ENCODE results near the gene CSNK1A1L. TPM values are rescaled to one million over a fixed set of nuclear protein-coding genes. Genes with fewer than 3 reads are reported as not detected.

CSNK1A1L gene
- total RNA-seq, 4 donors from 2014 or later: not detected

- intact Hi-C loops (cut with DNase I): loop anchor here (10.0 kb wide), 1 partner anchor 496 kb away; no protein-coding TSS in a partner anchor
- Histone ChIP-seq H3K27me3 (no peaks in the 10 kb centered on the region), H3K27ac (no peak overlapping the region), H3K4me3 (replicated peaks in 1 of 3) (no peak overlapping the region), H3K4me1 (no peaks in the 10 kb centered on the region), H3K9me3 (no peaks in the 10 kb centered on the region), H3K36me3 (no peaks in the 10 kb centered on the region)
- TF ChIP-seq POLR2A (IDR thresholded peaks at IDR 0.05): no peak
- TF ChIP-seq, protein P1, sequence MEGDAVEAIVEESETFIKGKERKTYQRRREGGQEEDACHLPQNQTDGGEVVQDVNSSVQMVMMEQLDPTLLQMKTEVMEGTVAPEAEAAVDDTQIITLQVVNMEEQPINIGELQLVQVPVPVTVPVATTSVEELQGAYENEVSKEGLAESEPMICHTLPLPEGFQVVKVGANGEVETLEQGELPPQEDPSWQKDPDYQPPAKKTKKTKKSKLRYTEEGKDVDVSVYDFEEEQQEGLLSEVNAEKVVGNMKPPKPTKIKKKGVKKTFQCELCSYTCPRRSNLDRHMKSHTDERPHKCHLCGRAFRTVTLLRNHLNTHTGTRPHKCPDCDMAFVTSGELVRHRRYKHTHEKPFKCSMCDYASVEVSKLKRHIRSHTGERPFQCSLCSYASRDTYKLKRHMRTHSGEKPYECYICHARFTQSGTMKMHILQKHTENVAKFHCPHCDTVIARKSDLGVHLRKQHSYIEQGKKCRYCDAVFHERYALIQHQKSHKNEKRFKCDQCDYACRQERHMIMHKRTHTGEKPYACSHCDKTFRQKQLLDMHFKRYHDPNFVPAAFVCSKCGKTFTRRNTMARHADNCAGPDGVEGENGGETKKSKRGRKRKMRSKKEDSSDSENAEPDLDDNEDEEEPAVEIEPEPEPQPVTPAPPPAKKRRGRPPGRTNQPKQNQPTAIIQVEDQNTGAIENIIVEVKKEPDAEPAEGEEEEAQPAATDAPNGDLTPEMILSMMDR (IDR thresholded peaks at IDR 0.05): peak in 3 of 6 experiments; percentile 53 to 60 (median 58)
- WGBS, 2 donors: 8% methylated on average over 1 of the region's 1 CpG
- no peak for DNase-seq
These were observed 3.7 kb upstream of the CSNK1A1L start for GRCh38 chr13:37109051-37109678.

GRCh38 chr13:37107868-37108267 is 2.4 kb upstream of the CSNK1A1L start:
- Histone ChIP-seq H3K4me3 (replicated peaks in 1 of 3) (no peak overlapping the region), H3K27ac (no peak overlapping the region), H3K36me3 (no peaks in the 10 kb centered on the region), H3K4me1 (no peaks in the 10 kb centered on the region), H3K27me3 (no peaks in the 10 kb centered on the region), H3K9me3 (no peaks in the 10 kb centered on the region)
- 82 to 83% methylated on average over 1 of the region's 1 CpG for WGBS, 2 donors
- DNase-seq: no peak
- no peak for TF ChIP-seq POLR2A (IDR thresholded peaks at IDR 0.05)
- TF ChIP-seq, protein P1 (IDR thresholded peaks at IDR 0.05): no peak
- intact Hi-C loops (cut with DNase I): loop anchor here (10.0 kb wide), 1 partner anchor 497 kb away; no protein-coding TSS in a partner anchor

GRCh38 chr13:37107456-37107855 is 2.0 kb upstream of the CSNK1A1L start:
- H3K36me3 ChIP-seq: no peaks in the 10 kb centered on the region
- no peak overlapping the region for H3K4me3 ChIP-seq (replicated peaks in 1 of 3)
- 83% methylated on average over 4 of the region's 4 CpGs for whole genome bisulfite sequencing, 2 donors
- no peaks in the 10 kb centered on the region for H3K9me3 ChIP-seq
- no peaks in the 10 kb centered on the region for H3K27me3 ChIP-seq
- intact Hi-C loops (cut with DNase I): loop anchor here (10.0 kb wide), 1 partner anchor 497 kb away; no protein-coding TSS in a partner anchor
- no peak for TF ChIP-seq POLR2A (IDR thresholded peaks at IDR 0.05)
- TF ChIP-seq, protein P1 (IDR thresholded peaks at IDR 0.05): no peak
- H3K4me1 ChIP-seq: no peaks in the 10 kb centered on the region
- no peak overlapping the region for H3K27ac ChIP-seq
- DNase-seq: no peak

DNA sequence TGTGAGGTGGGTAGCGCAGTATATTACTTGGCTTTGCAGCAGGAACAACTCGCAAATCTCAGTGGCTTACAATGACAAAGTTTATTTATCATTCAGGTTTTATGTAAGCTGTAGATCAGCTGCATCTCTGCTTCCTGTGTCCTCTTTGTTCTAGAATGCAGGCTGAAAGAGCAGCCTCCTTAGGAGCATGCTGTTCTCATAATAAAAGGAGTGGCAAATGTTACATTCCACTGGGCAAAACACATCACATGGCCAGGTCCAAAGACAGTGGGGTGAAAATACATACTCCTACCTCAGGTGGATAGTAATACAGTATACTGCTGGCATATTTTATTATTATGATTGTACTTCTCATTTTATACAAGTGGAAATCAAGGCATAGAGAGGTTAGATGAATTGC is 1.2 kb upstream of the CSNK1A1L start:
- WGBS, 2 donors: 87 to 95% methylated on average over 2 of the region's 2 CpGs
- no peak for DNase-seq
- no peaks in the 10 kb centered on the region for H3K9me3 ChIP-seq
- H3K27me3 ChIP-seq: no peaks in the 10 kb centered on the region
- TF ChIP-seq, protein P1 (IDR thresholded peaks at IDR 0.05): no peak
- no peak for TF ChIP-seq POLR2A (IDR thresholded peaks at IDR 0.05)
- H3K4me1 ChIP-seq: no peaks in the 10 kb centered on the region
- H3K4me3 ChIP-seq (replicated peaks in 1 of 3): no peak overlapping the region
- intact Hi-C loops (cut with DNase I): loop anchor here (10.0 kb wide), 1 partner anchor 498 kb away; no protein-coding TSS in a partner anchor
- no peaks in the 10 kb centered on the region for H3K36me3 ChIP-seq
- H3K27ac ChIP-seq: no peak overlapping the region

DNA sequence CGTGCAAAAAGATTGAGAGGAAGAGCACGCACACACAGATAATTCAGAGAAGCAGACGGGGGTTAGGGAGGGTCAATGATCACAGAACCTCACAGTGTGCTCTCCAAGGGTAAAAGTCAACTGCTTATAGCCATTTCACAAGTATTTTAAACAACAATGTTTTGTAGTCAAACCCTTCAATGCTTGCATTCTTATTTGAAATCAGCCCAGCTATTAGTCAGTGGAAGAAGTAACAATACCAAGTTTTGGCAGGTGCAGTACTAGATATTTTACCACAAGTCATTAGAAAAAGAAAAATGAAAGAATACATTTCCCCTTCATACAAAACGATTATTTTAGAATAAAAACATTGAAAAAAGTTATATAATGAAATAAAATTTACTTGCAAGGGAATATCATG is 2.6 kb downstream of the CSNK1A1L start:
- no peaks in the 10 kb centered on the region for H3K36me3 ChIP-seq
- WGBS, 2 donors: 76 to 78% methylated on average over 4 of the region's 4 CpGs
- no peak overlapping the region for H3K27ac ChIP-seq
- H3K4me3 ChIP-seq (replicated peaks in 1 of 3): no peak overlapping the region
- no peaks in the 10 kb centered on the region for H3K27me3 ChIP-seq
- intact Hi-C loops (cut with DNase I): loop anchor here (10.0 kb wide), 1 partner anchor 502 kb away; no protein-coding TSS in a partner anchor
- DNase-seq: no peak
- H3K9me3 ChIP-seq: no peaks in the 10 kb centered on the region
- TF ChIP-seq, protein P1 (IDR thresholded peaks at IDR 0.05): no peak
- TF ChIP-seq POLR2A (IDR thresholded peaks at IDR 0.05): no peak
- no peaks in the 10 kb centered on the region for H3K4me1 ChIP-seq

Measured in thyroid gland (tissue), 4 donors.